HG03064 (cell line): ENCODE measurements around the gene PERM1.
A peak's percentile ranks its signal among the peaks of the same experiment; 100 is the strongest.

Experiments
- ATAC-seq: cut with Tn5 transposase; IDR thresholded peaks from one replicate; pipeline ENCODE4 v1.9.1; 2021; ENCODE audit warnings: low read depth; ENCODE audit not compliant: unreplicated experiment

The PERM1 gene

GRCh38 chr1:966135-966703 is 15.7 kb downstream of the PERM1 start, which contains the start of gene PLEKHN1:
PLEKHN1 (plus strand) TSS chr1:966482; CDS start chr1:966532, 50 bp downstream.
- ATAC-seq = peak; percentile 16

GRCh38 chr1:965526-966134 is 16.3 kb downstream of the PERM1 start:
- ATAC-seq = no peak

- ATAC-seq = no peak
Observed at GRCh38 chr1:964691-965525, 17.0 kb downstream of the PERM1 start.

GRCh38 chr1:963746-964525 is 18.0 kb downstream of the PERM1 start:
- no peak for ATAC-seq

GRCh38 chr1:963301-963651 is 18.6 kb downstream of the PERM1 start:
- ATAC-seq = no peak

- no peak for ATAC-seq
Observed at GRCh38 chr1:962381-963300, 19.3 kb downstream of the PERM1 start.

- no peak for ATAC-seq
Observed at GRCh38 chr1:961132-961669, 20.7 kb downstream of the PERM1 start.

- peak; percentile 39 for ATAC-seq
Observed at GRCh38 chr1:960363-961131, 21.3 kb downstream of the PERM1 start, which contains the start of gene KLHL17. KLHL17 (plus strand) TSS chr1:960584; CDS start chr1:960694, 110 bp downstream.

GRCh38 chr1:959731-960362 is 22.0 kb downstream of the PERM1 start:
- no peak for ATAC-seq

GRCh38 chr1:958823-959730 is 22.8 kb downstream of the PERM1 start, which contains the start of gene NOC2L:
NOC2L (minus strand) TSS chr1:959256; CDS start chr1:959240, 16 bp downstream.
- ATAC-seq = peak; percentile 59

- ATAC-seq = no peak
Observed at GRCh38 chr1:956636-957035, 25.3 kb downstream of the PERM1 start.

GRCh38 chr1:955474-955873 is 26.4 kb downstream of the PERM1 start:
- ATAC-seq = no peak

- no peak for ATAC-seq
Observed at GRCh38 chr1:954927-955326, 27.0 kb downstream of the PERM1 start.

GRCh38 chr1:953524-954320 is 28.2 kb downstream of the PERM1 start:
- no peak for ATAC-seq

GRCh38 chr1:952603-953002 is 29.3 kb downstream of the PERM1 start:
- ATAC-seq = no peak

- no peak for ATAC-seq
Observed at GRCh38 chr1:952201-952600, 29.7 kb downstream of the PERM1 start.
